GM23248 (cell line): ENCODE data around the gene MCEMP1.

Experiments
- EZH2 ChIP-seq: fragments of 200-600 bp; sonication (generic); IDR thresholded peaks from 2 replicates; pipeline ENCODE4 v1.6.1; 2018; ENCODE audit warnings: antibody characterized with exemption, mild to moderate bottlenecking; ENCODE audit not compliant: insufficient read depth, poor library complexity, severe bottlenecking
- EZH2phosphoT487 ChIP-seq: fragments of 200-600 bp; sonication (generic); IDR thresholded peaks from 2 replicates; pipeline ENCODE4 v1.6.1; 2018; ENCODE audit warnings: antibody characterized with exemption, moderate library complexity, mild to moderate bottlenecking, low read depth; ENCODE audit not compliant: insufficient read depth

DNA sequence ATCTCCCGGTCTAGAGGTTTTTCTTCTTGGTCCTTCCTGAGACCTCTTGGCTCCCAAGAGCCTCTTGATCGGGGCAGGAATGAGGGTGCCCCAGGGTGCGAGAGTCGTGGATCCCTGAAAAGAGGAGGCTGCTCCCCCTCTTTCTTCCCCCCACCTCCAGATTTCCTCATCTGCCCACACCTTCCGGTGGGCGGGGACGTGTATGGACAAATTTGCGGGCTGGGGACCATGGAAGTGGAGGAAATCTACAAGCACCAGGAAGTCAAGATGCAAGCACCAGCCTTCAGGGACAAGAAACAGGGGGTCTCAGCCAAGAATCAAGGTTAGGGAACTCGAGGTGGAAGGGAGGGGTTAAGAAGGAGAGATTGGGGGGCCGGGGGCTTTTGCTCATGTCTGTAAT is at the start of gene MCEMP1:
- TF ChIP-seq EZH2phosphoT487 (no peak), EZH2 (no peak)
